HG03432 (cell line): ENCODE results near the gene DRAP1.
"Not testable (repeated sequence)": the region's sequence is repeated elsewhere in the genome, so short reads cannot be mapped to it uniquely, and the experiment has no call there.

ENCODE experiments used
- ATAC-seq: cut with Tn5 transposase; IDR thresholded peaks from one replicate; pipeline ENCODE4 v1.9.1; 2021; ENCODE audit warnings: mild to moderate bottlenecking, moderate library complexity; ENCODE audit not compliant: unreplicated experiment

Gene DRAP1

DNA sequence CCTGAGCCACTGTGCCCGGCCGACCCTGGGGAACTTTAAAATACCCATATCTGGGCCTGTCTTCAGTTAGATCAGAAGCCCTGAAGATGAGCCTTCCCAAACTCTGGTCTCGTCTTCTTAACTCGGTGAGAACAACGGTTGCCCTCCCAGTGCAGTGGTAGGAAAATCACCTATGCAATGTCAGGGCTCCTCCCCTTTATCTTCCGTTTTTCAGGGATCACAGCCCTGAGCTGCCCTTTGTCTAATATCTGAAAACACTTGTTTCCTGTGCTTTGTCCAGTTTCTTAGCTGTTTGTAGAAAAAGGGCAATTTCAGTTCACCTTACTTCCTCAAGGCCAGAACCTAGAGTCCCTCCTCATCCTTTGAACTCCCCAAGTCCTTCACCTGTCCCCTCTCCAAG is 9.4 kb downstream of the DRAP1 start:
- ATAC-seq, result no peak

DNA sequence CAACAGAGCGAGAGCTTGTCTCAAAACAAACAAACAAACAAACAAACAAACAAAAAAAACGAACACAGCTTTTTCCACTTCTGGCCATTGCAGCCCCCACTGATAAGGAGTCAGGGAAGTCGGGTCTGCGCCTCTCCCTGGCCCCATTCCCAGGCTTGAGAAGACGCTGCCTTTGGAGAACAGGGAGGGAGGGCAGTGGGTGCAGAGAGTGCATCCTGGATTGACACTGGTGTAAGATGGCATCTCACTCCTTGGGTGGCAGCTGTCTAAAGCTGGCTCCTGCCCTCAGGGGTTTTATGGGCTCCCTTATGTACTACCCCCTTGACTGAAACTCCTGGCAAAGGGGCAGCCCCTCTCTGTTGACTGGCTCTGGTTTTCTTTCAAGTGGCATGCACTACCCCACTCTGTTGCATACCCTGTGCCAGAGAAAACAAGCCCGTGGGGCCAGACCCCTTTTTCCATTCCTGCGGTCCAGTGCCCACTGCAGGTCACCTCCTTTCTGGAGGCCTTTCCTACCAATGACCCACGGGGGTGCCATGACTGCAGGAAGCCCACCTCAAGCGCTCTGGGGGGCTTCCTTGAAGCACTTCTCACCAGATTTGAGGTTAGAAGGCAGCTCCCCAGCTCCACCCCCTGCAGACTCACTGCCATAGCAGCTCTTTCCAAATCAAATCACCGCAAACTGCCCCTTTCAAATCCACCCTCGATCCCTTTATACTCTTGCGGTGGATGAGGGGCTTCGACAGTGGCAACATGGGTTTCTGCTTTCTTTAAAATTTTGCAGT is 12.7 kb downstream of the DRAP1 start:
- ATAC-seq, result no peak

DNA sequence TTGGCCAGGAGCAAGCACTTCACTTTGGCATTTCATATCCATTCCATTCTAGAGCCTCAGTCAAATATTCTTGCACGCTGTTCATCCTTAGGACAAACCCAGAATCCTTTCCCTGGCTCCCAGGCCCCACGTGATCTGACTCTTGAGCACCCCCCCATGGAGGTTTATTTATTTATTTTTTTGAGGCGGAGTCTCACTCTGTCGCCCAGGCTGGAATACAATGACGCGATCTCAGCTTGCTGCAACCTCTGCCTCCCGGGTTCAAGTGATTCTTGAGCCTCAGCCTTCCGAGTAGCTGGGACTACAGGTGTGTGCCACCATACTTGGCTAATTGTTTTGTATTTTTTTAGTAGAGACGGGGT is 13.3 kb downstream of the DRAP1 start:
- ATAC-seq, result no peak

GRCh38 chr11:65934014-65934413 is 14.8 kb downstream of the DRAP1 start:
- ATAC-seq, result no peak

DNA sequence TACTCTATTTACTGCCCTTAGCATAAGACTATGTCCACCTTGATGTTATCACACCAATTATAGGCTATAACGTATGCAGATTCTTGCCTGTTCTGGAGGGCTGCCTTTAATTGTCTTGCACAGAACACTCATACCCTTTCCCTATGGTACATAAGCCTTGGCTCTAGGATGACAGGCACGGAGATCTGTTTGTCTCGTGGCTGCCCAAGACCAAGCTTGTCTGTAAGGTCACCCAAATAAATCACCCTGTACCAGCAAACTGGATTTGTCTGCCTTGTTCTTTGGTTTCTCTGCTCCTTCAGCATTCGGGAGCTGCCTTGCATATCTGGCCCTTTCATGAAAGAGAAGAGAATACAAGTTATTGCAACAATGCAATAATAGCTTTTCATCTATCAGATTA is 18.5 kb downstream of the DRAP1 start:
- ATAC-seq, result no peak

GRCh38 chr11:65941720-65942310 is 22.6 kb downstream of the DRAP1 start:
- ATAC-seq, result no peak

- no peak for ATAC-seq
Measured at GRCh38 chr11:65942531-65942930, 23.3 kb downstream of the DRAP1 start.

DNA sequence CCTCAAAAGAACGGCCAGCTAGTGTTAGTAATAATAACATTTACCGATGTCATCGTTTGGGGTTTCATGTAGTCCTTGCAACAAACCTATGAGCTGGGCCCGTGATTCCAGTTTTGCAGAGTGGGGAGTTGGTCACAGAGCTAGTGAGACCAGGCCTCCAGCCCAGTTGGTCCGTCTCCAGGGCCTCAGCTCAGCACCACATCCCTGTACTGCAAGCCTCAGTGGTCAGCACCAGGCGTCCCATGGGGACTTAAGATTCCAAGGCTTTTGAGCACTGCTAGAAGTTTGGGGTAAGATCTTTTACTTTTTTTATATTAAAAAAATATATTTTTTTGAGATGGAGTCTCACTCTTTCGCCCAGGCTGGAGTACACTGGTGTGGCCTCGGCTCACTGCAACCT is 25.0 kb downstream of the DRAP1 start:
- ATAC-seq, result no peak

GRCh38 chr11:65944767-65945166 is 25.5 kb downstream of the DRAP1 start:
- no peak for ATAC-seq

- no peak for ATAC-seq
Measured at GRCh38 chr11:65945430-65945911, 26.2 kb downstream of the DRAP1 start, which contains the start of gene TSGA10IP. TSS of gene TSGA10IP (plus strand) at chr11:65945480. CDS start at chr11:65945676, 196 bp downstream.

- ATAC-seq, result no peak
Measured at GRCh38 chr11:65945941-65946558, 26.8 kb downstream of the DRAP1 start.

DNA sequence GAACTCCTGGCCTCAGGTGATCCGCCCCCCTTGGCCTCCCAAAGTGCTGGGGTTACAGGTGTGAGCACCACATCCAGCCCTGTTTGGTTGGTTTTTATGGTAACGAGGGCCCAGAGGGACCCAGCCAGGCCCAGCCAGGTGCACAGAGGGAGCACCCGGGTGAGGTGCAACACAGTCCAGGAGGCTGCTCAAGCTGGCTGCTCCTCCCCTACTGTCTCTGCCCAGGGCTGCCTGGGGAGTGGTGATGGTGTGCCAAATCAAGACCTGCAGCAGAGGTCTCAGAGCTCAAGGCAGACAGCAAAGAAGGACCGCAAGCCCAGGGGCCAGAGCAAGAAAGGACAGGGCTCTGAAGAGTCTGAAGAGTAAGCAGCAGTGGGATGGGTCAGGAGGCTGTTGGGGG is 27.4 kb downstream of the DRAP1 start:
- ATAC-seq, result no peak

DNA sequence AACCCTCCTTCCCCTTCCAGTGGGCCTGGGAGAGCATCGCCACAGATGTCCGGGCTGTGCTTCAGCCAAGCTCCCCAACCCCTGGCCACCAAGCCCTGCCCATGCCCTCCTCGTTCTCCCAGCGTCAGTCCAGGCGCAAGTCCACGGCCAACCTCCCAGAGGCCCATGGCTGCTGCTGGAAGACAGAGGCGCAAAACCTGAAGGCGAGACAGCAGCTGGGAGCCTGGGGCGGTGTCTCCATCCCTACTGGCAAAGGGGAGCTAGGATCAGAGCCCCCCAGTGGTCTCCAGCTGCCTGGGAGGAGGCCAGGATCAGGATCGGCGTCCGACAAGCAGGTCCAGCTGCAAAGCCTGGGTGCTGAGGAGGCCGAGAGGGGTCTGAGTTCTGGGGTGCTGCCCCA is 27.9 kb downstream of the DRAP1 start:
- ATAC-seq, result no peak

- no peak for ATAC-seq
Measured at GRCh38 chr11:65947603-65948125, 28.4 kb downstream of the DRAP1 start.

DNA sequence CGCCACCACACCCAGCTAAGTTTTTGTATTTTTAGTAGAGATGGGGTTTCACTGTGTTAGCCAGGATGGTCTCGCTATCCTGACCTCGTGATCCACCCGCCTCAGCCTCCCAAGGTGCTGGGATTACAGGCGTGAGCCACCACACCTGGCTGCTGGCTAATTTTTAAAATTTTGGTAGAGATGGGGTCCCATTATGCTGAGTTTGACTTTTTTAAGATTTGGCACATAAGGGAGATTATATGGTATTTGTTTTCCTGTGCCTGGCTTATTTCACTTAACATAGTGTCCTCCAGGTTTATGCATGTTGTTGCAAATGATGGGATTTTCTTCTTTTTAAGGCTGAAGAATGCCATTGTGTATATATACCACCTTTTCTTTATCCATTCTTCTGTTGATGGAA is 31.5 kb downstream of the DRAP1 start:
- ATAC-seq, result not testable (repeated sequence)

DNA sequence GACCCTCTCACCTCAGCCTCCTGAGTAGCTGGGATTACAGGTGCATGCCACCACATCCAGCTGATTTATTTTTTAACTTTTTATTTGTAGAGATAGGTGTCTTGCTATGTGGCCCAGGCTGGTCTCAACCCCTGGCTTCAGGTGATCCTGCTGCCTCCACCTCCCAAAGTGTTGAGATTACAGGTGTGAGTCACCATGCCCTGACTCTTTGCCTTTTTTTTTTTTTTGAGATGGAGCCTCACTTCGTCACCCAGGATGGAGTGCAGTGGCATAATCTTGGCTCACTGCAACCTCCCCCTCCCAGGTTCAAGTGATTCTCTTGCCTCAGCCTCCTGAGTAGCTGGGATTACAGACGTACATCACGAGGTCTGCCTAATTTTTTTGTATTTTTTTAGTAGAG is 32.4 kb downstream of the DRAP1 start:
- not testable (repeated sequence) for ATAC-seq

DNA sequence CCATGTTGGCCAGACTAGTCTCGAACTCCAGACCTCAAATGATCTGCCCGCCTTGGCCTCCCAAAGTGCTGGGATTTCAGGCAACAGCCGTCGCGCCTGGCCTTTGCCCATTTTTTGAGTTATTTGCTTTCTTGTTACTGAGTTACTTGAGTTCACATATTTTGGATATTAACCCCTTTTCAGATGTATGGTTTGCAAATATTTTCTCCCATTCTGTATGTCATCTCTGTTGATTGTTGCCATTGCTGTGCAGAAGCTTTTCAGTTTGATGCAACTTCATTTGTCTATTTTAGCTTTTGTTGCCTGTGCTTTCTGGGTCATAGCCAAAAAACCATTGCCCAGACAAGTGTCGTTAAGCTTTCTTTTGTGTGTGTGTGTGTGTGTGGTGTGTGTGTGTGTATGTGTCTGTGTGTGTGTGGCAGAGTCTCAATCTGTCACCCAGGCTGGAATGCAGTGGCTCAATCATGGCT is 32.9 kb downstream of the DRAP1 start:
- no peak for ATAC-seq

- no peak for ATAC-seq
Measured at GRCh38 chr11:65953471-65953870, 34.2 kb downstream of the DRAP1 start.

DNA sequence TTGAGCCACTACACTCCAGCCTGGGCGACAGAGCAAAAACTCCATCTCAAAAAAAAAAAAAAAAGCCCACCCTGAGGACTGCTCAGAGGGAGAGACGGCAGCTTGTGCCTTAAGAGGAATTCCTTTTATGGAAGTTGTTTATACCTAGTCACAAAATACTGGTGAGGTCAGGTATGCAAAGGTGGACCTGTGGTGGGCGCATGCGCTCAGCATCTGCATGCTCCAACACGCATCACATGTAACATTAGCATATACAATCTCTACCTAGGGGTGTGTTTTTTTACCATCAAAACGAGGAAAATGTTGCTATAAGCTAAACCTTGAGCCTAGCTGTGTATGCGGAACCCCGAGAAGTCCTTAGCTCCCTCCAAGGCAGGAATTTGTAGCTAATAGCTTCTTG is 35.5 kb downstream of the DRAP1 start:
- no peak for ATAC-seq

GRCh38 chr11:65958291-65958690 is 39.1 kb downstream of the DRAP1 start:
- ATAC-seq, result no peak

DNA sequence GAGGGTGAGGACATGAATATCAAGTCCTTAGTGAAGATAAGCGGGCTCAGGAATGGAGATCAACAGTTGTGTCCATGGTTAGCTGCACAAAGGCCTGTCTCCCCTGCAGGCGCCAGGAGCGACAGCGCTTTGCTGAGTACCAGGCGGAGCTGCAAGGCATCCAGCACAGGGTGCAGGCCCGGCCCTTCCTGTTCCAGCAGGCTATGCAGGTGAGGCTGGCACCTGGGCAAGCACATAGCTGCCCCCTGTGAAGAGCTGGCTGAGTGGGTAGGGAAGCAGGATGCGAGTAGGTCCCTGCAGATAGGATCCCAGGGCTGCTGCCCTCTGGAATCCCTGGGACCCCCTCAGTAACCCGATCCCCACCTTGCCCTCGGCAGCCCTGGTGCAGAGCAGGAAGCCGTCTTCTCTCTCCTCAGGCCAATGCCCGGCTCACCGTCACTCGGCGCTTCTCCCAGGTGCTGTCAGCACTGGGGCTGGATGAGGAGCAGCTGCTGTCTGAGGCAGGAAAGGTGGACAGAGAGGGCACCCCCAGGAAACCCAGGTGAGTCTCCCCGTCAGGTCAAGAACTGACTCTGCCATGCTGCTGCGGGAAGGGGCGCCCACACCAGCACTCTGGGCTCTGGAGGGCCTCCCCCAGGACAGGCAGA is 39.7 kb downstream of the DRAP1 start:
- no peak for ATAC-seq
